GM12864 (cell line): ENCODE measurements around the gene SGCD.

Experiments used
- DNase-seq: peaks from one replicate; pipeline ENCODE4 v3.0.0-alpha.2; 2011; ENCODE audit warnings: low read depth
- H3K4me3 ChIP-seq: 2 replicates; pipeline ENCODE4 v1.5.1; 2011; ENCODE audit warnings: mild to moderate bottlenecking, low read depth, low read length, control low read depth
- CTCF ChIP-seq: IDR thresholded peaks from 2 replicates; pipeline ENCODE4 v1.5.1; 2011; ENCODE audit warnings: low read depth, mild to moderate bottlenecking, moderate library complexity, low read length, control low read depth, inconsistent platforms; ENCODE audit errors: missing control alignments

SGCD gene

DNA sequence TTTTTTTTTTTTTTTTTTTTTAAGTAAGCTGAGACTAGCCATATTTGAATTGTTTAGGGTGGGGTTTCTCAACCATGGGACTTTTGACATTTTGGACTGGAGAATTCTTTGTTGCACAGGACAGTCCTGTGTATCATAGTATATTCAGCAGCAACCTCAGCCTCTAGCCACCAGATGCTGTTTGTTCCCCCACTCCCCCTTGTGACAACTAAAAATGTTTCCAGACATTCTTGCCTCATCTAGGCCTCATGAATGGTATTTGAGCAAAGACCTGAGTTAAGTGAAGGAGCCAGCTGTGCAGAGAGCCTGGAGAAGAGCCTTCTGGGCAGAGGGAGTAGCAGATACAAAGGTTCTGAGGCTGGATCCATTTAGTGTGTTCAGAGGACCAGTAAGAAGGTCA is 155.9 kb downstream of the SGCD start:
- H3K4me3 ChIP-seq, result no peak overlapping the region
- no peak for DNase-seq
- TF ChIP-seq CTCF, result no peak

- no peak for TF ChIP-seq CTCF
- DNase-seq, result no peak
- no peak overlapping the region for H3K4me3 ChIP-seq
Measured at GRCh38 chr5:156486394-156487238, 159.7 kb downstream of the SGCD start.

DNA sequence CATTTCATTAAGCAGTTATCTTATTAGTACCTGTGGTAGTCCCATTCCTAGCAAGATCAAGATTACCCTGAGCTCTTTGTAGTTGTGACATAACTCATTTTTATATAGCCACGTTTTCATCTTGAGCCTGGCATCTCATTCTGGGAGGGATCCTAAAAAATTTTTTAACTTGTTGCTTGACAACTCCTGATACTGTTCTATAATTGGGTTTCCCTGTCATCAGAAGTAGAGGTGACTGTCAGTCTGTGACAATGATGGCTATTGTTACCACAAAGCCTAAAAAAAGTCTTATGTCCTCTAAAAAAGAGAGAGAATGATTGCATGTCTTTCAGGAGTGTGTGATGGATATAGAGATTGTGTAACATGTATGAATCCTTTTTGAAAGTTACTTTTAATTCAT is 164.8 kb downstream of the SGCD start:
- no peak for DNase-seq
- TF ChIP-seq CTCF, result no peak
- no peak overlapping the region for H3K4me3 ChIP-seq

GRCh38 chr5:156496291-156496690 is 169.3 kb downstream of the SGCD start:
- DNase-seq, result no peak
- no peak for TF ChIP-seq CTCF
- no peak overlapping the region for H3K4me3 ChIP-seq

DNA sequence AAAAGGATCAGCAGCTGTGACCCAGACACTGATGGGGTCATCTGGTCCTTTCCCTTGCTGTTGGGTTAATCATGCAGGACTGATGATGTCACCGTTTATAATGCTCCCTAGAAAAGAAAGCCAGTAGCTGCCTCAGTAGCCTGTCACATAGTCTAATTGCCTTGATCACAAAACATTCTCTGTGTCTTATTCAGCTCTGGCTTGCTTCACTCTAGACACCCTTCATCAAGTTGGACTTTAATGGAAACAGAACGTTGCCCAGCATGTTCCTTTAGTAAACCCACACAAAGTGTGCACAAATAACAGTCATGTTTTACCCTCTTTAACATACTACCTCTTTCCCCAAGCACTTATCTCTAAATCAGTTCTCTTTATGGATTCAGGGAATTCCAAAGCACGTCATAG is 170.8 kb downstream of the SGCD start:
- H3K4me3 ChIP-seq, result no peak overlapping the region
- TF ChIP-seq CTCF, result no peak
- no peak for DNase-seq

DNA sequence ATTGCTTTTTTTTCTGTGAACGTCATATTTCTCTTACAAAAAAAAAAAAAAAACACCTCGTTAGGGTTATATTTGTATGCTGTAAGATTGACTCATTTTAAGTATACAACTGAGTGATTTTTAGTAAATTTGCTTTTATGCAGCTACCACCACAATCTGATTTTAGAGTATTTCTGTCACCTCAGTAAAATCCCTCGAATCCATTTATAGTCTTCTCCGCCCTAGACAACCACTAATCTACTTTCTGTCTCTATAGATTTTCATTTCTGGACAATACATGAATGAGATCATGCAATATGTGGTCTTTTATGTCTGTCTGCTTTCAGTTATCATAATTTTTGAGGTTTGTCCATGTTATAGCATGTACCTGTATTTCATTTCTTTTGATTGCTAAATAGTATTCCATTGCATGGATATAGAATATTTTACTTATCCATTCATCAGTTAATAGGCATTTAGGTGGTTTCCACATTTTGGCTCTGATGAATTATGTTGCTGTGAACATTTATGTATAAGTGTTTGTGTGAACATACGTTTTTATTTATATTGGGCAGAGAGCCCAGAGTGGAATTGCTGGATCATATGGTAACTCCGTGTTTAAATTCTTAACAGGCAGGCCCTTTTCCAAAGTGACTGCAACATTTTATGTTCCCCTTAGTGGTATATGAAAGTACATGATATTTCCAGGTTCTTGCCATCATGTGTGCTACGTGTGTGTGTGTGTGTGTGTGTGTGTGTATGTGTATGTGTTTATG is 171.4 kb downstream of the SGCD start:
- no peak for DNase-seq
- no peak for TF ChIP-seq CTCF

GRCh38 chr5:156500755-156501154 is 173.8 kb downstream of the SGCD start:
- no peak for DNase-seq
- no peak overlapping the region for H3K4me3 ChIP-seq
- TF ChIP-seq CTCF, result no peak

More for the DNA sequence above, 171.4 kb downstream of the SGCD start:
- H3K4me3 ChIP-seq, result no peak overlapping the region
